IPS-18a (cell line): ENCODE data around the gene DOCK4.
"Not testable (repeated sequence)": the region's sequence is repeated elsewhere in the genome, so short reads cannot be mapped to it uniquely, and the experiment has no call there.

ENCODE experiments used
- H3K27ac ChIP-seq: one replicate; pipeline ENCODE4 v1.5.1; 2013; ENCODE audit warnings: low read length
- H3K27me3 ChIP-seq: one replicate; pipeline ENCODE4 v1.6.1; 2013; ENCODE audit warnings: mild to moderate bottlenecking, low read length; ENCODE audit not compliant: control insufficient read depth, insufficient read depth
- H3K36me3 ChIP-seq: one replicate; pipeline ENCODE4 v1.6.1; 2013; ENCODE audit warnings: low read depth, low read length; ENCODE audit not compliant: control insufficient read depth
- H3K4me1 ChIP-seq: one replicate; pipeline ENCODE4 v1.6.1; 2013; ENCODE audit warnings: low read depth, low read length; ENCODE audit not compliant: control insufficient read depth
- H3K4me3 ChIP-seq: one replicate; pipeline ENCODE4 v1.5.1; 2013; ENCODE audit warnings: low read length
- H3K9ac ChIP-seq: one replicate; pipeline ENCODE4 v1.6.1; 2013; ENCODE audit warnings: mild to moderate bottlenecking, low read length, moderate library complexity
- H3K9me3 ChIP-seq: one replicate; pipeline ENCODE4 v1.6.1; 2013; ENCODE audit warnings: low read depth, low read length; ENCODE audit not compliant: control insufficient read depth

Gene DOCK4

DNA sequence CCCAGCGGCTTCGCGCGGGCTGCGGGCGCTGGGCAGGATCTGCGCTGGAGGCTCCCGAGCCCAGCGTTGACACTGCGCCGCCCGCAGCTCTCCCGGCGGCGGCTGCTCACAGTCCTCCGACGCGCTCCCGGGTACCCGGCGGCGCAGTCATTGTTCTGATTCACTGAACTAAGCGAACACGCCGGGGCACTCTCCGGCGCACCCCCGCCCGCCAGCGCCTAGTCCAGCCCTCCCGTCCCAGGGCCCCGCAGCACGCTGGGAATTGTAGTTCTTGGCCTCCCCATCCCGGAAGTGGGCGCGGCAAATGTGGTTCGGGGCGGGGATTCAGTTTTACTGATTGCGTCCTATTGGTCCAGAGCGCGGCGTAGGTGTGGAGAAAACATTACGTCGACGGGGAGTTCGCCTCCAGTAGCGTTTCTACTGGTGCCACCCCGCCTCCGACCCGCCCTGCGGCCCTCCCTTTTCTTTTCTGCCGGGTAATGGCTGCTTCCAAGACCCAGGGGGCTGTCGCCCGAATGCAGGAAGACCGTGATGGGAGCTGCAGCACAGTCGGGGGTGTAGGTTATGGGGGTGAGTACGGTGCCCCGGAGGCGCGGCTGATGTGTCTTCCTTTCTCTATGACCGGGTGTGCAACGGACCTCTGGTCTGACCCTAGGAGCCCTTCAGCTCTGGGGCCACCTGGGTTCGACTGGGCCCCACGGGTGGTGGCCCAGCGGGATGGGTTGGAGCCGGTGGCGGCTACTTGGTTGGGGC, at the start of gene DOCK4, which contains the start of gene ZNF277:
Gene DOCK4 (minus strand): TSS at position 162 of the 753 bp plus-strand sequence. CDS start 261 bp downstream, outside the sequence.
Gene ZNF277 (plus strand): TSS at position 458 of the 753 bp plus-strand sequence. CDS start 22 bp downstream, at position 480.
- H3K9me3 ChIP-seq, result no peaks in the 10 kb centered on the region
- H3K4me1 ChIP-seq, result peaks cover 14% of the 10 kb centered on the region
- H3K36me3 ChIP-seq, result no peaks in the 10 kb centered on the region
- peak within 1 kb of the TSS; percentile 98 for H3K4me3 ChIP-seq
- H3K27me3 ChIP-seq, result no peaks in the 10 kb centered on the region
- H3K27ac ChIP-seq, result peak within 1 kb of the TSS; percentile 62
- peak within 1 kb of the TSS; percentile 77 for H3K9ac ChIP-seq

DNA sequence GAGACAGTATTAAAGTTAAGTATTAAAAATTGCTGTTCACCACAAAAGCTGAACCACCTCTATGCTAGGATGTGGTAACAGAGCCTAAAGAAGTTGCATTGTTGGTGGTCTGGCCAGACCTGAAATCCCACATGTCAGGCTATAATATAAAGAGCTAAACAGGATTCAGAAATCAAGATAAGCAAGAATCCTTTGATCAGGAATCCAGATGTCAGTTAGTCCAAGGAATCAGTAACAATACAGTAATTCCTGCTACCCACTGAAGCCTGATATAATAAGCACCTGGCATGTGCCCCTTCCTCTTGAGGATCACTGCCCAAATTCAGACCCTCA, 49.2 kb upstream of the DOCK4 start:
- H3K9ac ChIP-seq, result no peak overlapping the region
- no peak overlapping the region for H3K27ac ChIP-seq
- peaks cover 54% of the 10 kb centered on the region for H3K4me1 ChIP-seq
- H3K36me3 ChIP-seq, result no peaks in the 10 kb centered on the region
- H3K9me3 ChIP-seq, result no peaks in the 10 kb centered on the region
- peaks cover 22% of the 10 kb centered on the region for H3K27me3 ChIP-seq
- H3K4me3 ChIP-seq, result no peak overlapping the region

DNA sequence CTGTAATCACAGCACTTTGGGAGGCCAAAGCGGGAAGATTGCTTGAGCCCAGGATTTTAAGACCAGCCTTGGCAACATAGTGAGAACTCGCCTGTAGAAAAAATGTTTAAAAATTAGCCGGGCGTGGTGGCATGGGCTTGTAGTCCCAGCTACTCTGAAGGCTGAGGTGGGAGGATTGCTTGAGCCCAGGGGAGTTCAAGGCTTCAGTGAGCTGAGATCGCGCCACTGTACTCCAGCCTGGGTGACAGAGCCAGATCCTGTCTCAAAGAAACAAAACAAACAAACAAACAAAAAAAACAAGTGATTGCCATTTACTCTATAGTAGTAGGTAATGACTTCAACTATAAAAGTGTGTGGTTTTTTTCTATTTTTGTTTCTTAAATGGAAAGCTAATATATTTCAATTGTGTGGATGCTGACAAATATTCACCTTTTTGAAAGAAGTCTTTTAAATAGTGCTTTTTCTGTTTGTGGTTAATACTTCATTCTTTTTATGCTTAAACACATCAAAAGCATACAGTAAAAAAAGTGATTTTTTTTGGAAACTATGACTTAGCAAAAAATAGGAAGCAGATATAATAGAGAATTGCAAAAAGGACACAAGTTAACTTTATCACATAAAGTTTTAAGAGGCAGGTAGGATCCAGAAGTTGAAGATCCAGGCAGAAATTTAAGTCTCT, 48.6 kb upstream of the DOCK4 start:
- Histone ChIP-seq H3K4me1 (peaks cover 54% of the 10 kb centered on the region), H3K9me3 (no peaks in the 10 kb centered on the region), H3K9ac (no peak overlapping the region), H3K4me3 (no peak overlapping the region), H3K27me3 (peaks cover 23% of the 10 kb centered on the region), H3K36me3 (no peaks in the 10 kb centered on the region), H3K27ac (no peak overlapping the region)

DNA sequence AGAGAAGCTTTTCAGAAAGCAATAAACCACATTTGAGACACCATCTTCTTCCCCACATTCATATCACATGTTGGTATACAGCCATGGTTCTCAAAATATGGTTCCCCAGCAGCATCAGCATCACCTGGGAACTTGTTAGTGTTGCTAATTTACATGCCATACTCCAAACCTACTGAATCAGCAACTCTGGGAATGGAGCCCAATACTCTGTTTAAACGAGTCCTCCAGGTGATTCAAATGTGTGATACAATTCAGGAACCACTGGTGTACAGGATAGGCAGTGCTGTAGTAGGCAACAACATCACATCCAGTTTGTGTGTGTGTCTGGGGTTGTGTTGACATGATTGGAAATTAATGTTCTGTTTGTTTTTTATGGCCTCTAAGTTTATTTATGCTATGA, 48.0 kb upstream of the DOCK4 start:
- H3K4me1 ChIP-seq, result peaks cover 58% of the 10 kb centered on the region
- H3K4me3 ChIP-seq, result no peak overlapping the region
- H3K9me3 ChIP-seq, result no peaks in the 10 kb centered on the region
- no peak overlapping the region for H3K27ac ChIP-seq
- no peaks in the 10 kb centered on the region for H3K36me3 ChIP-seq
- H3K9ac ChIP-seq, result no peak overlapping the region
- peaks cover 29% of the 10 kb centered on the region for H3K27me3 ChIP-seq

DNA sequence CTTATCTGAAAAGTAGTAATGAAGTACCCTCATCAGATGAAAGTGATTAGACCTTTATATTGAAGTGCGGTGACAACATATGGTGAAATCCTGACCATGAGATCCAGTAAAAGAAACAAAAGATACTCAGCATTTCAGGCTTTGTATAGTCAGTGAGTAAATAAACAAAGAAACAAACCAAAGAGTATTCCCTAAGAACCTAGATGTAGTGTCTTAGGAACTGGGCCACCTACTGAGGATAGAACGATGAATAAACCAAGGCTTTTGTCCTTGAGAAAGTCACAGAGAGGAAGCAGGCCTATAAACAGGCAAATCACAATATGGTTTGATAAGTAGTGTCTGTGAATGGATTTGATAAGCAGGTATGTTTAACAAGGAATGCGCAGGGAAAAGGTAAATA, 46.5 kb upstream of the DOCK4 start:
- Histone ChIP-seq H3K36me3 (no peaks in the 10 kb centered on the region), H3K9me3 (no peaks in the 10 kb centered on the region), H3K4me3 (peak overlapping the region; percentile 12), H3K4me1 (peaks cover 64% of the 10 kb centered on the region), H3K9ac (no peak overlapping the region), H3K27me3 (peaks cover 44% of the 10 kb centered on the region), H3K27ac (no peak overlapping the region)

DNA sequence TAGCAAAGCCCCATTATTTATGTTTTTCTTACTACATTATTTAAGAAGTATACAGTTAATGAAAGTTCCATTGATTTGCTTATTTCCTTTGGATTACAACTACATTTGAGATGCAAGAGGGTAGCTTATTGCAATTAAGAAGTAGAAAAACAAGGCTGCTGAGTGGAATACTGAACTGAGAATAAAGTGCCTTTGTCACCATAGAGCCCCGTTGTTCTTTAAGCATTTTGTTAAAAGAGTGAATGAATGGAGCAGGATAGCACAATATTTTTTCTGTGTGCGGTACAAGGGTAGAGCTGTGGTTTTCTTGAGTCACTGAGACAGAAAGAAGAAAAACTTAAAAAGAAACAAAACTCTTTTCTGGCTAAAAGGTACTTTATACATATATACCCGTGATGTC, 45.9 kb upstream of the DOCK4 start:
- Histone ChIP-seq H3K36me3 (no peaks in the 10 kb centered on the region), H3K9ac (no peak overlapping the region), H3K27me3 (peaks cover 44% of the 10 kb centered on the region), H3K9me3 (no peaks in the 10 kb centered on the region), H3K27ac (no peak overlapping the region), H3K4me1 (peaks cover 64% of the 10 kb centered on the region), H3K4me3 (no peak overlapping the region)

GRCh38 chr7:112249967-112250366, 43.8 kb upstream of the DOCK4 start:
- H3K9me3 ChIP-seq, H3K9ac ChIP-seq, H3K4me3 ChIP-seq, H3K36me3 ChIP-seq, H3K27ac ChIP-seq: not testable (repeated sequence)
- H3K4me1 ChIP-seq, result peaks cover 56% of the 10 kb centered on the region
- peaks cover 44% of the 10 kb centered on the region for H3K27me3 ChIP-seq

GRCh38 chr7:112248598-112248997, 42.4 kb upstream of the DOCK4 start:
- H3K4me1 ChIP-seq, result peaks cover 43% of the 10 kb centered on the region
- H3K4me3 ChIP-seq, result no peak overlapping the region
- H3K27ac ChIP-seq, result no peak overlapping the region
- H3K9ac ChIP-seq, result no peak overlapping the region
- no peaks in the 10 kb centered on the region for H3K36me3 ChIP-seq
- H3K9me3 ChIP-seq, result no peaks in the 10 kb centered on the region
- H3K27me3 ChIP-seq, result peaks cover 44% of the 10 kb centered on the region

DNA sequence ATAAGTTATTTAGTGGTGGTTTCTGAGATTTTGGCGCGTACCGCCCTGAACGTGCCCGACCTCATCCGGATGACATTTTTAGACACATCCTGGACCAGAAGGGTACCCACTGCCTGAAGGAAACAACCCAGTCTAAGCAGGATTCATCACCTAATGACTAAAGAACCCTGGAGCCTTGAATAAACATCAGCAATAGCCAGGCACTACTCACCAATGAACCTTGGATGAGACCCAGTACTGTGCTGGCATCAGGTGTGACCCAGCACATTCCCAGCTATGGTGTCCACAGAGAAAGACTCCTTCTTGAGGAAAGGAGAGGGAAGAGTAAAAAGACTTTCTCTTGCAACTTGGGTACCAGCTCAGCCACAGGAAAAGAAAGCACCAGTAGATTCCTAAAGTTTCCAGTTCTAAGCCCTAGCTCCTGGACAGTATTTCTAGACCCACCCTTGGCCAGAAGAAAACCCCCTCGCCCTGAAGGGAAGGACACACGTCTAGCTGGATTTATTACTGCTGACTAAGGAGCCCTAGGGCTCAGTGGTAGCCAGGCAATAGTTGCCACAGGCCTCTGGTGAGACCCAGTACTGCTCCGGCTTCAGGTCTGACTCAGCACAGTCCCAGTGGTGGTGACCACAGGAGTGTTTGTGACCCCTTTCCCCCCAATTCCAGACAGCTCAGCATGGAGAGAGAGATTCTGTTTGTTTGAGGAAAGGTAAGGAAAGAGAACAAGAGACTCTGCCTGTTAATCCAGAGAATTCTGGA, 32.8 kb upstream of the DOCK4 start:
- Histone ChIP-seq H3K36me3 (no peaks in the 10 kb centered on the region), H3K9ac (no peak overlapping the region), H3K27me3 (no peaks in the 10 kb centered on the region), H3K4me1 (no peaks in the 10 kb centered on the region), H3K27ac (no peak overlapping the region), H3K4me3 (no peak overlapping the region), H3K9me3 (no peaks in the 10 kb centered on the region)

DNA sequence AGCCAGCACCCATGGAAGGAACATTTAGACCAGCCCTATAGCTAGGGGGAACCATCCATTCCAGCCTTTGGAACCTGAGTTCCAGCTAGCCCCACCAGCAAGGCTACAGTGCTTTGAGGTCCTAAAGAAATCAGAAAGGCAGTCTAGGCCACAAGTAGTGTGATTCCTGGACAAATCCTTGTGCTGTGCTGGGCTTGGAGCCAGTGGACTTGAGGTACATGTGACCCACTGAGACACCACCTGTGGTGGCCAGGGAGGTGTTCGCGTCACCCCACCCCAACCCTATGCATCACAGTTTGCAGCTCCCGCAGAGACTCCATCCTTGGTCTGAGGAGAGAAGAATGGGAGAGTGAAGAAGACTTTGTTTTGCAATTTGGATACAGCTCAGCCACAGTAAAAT, 32.1 kb upstream of the DOCK4 start:
- Histone ChIP-seq H3K27ac (no peak overlapping the region), H3K4me3 (no peak overlapping the region), H3K4me1 (no peaks in the 10 kb centered on the region)

DNA sequence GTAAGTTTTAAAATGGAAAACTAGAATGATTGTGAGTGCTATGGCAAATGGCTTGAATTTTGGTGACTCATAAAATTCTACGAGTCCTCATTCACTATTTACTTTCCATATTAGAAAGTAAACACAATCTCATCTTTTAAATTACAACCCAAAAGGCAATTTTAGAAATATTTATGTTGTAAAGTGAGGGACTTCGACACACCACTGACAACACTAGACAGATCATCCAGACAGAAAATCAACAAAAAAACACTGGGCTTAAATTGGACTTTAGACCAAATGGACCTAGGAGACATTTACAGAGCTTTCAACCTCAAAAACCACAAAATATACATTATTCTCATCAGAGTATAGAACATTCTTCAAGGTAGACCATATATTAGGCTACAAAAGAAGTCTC, 30.4 kb upstream of the DOCK4 start:
- no peaks in the 10 kb centered on the region for H3K27me3 ChIP-seq
- H3K4me3 ChIP-seq, result no peak overlapping the region
- no peak overlapping the region for H3K9ac ChIP-seq
- no peaks in the 10 kb centered on the region for H3K9me3 ChIP-seq
- H3K27ac ChIP-seq, result no peak overlapping the region
- no peaks in the 10 kb centered on the region for H3K4me1 ChIP-seq
- no peaks in the 10 kb centered on the region for H3K36me3 ChIP-seq

More for the DNA sequence above, 32.1 kb upstream of the DOCK4 start:
- no peak overlapping the region for H3K9ac ChIP-seq
- H3K36me3 ChIP-seq, result no peaks in the 10 kb centered on the region
- no peaks in the 10 kb centered on the region for H3K9me3 ChIP-seq
- no peaks in the 10 kb centered on the region for H3K27me3 ChIP-seq
